B cell (primary cell): ENCODE measurements around the gene BICDL2. TPM values are rescaled to one million over a fixed set of nuclear protein-coding genes. Genes with fewer than 3 reads are reported as not detected.

Experiments
- ATAC-seq: fragments of 200-7000 bp; cut with Tn5 transposase; one replicate; pipeline ENCODE4 v1.10.0; 2021; ENCODE audit warnings: low read depth, mild to moderate bottlenecking, moderate number of reproducible peaks, moderate library complexity
- CTCF ChIA-PET: fragments of 350-600 bp; sonication (Branson Sonifier 250); formaldehyde crosslinking; loops from one replicate; lab custom pipeline; 2021; ENCODE audit warnings: antibody characterized with exemption, inconsistent platforms; lab: Charles Lee
- POLR2A ChIA-PET: fragments of 350-600 bp; sonication (Branson Sonifier 250); formaldehyde crosslinking; loops from one replicate; lab custom pipeline; 2021; ENCODE audit warnings: antibody characterized with exemption; lab: Charles Lee
- DNase-seq: peaks from one replicate; pipeline ENCODE4 v3.0.0; 2013
- H2AFZ ChIP-seq: 2 replicates; pipeline ENCODE4 v1.6.1; 2012; ENCODE audit warnings: mild to moderate bottlenecking, low read depth, low read length; ENCODE audit not compliant: insufficient read depth, poor library complexity, severe bottlenecking
- H3K27ac ChIP-seq, 2 donors: 1 replicate in 1 of 2; 2 replicates in 1 of 2; pipeline ENCODE4 v1.5.1; 2012 to 2013; ENCODE audit warnings: low read length in 2 of 2, mild to moderate bottlenecking in 2 of 2, moderate library complexity in 1 of 2
- H3K27me3 ChIP-seq, 4 experiments: fragments of 200-600 bp in 1 of 4; sonication (generic) in 1 of 4; replicated peaks in 1 of 4; 1 replicate in 2 of 4; 2 replicates in 2 of 4; pipeline versions ENCODE4 v1.6.1 to v1.7.0; 2013 to 2016; ENCODE audit warnings: low read length in 3 of 4, mild to moderate bottlenecking in 2 of 4, mixed read lengths in 1 of 4, moderate library complexity in 1 of 4; ENCODE audit not compliant: insufficient read depth in 4 of 4, control insufficient read depth in 3 of 4; ENCODE audit errors: control extremely low read depth in 1 of 4
- H3K36me3 ChIP-seq, 2 experiments: replicated peaks in 1 of 2; 1 replicate in 1 of 2; 2 replicates in 1 of 2; pipeline versions ENCODE4 v1.6.1 to v1.7.1; 2013; ENCODE audit warnings: low read length in 1 of 2; ENCODE audit not compliant: insufficient read depth in 2 of 2, control insufficient read depth in 1 of 2; ENCODE audit errors: control extremely low read depth in 1 of 2, extremely low read depth in 1 of 2
- H3K4me1 ChIP-seq, 2 donors: fragments of 200-600 bp in 1 of 2; sonication (generic) in 1 of 2; 1 replicate in 1 of 2; 2 replicates in 1 of 2; pipeline versions ENCODE4 v1.5.1 to v1.6.1; 2013 to 2017; ENCODE audit warnings: low read length in 2 of 2; ENCODE audit not compliant: control insufficient read depth in 2 of 2, insufficient read depth in 2 of 2
- H3K4me2 ChIP-seq: replicated peaks from 2 replicates; pipeline ENCODE3; 2012; ENCODE audit warnings: mild to moderate bottlenecking, low read depth, low read length; ENCODE audit not compliant: poor library complexity, severe bottlenecking
- H3K4me3 ChIP-seq, 5 experiments: fragments of 200-600 bp in 1 of 5; sonication (generic) in 1 of 5; 1 replicate in 3 of 5; 2 replicates in 2 of 5; pipeline versions ENCODE4 v1.5.1 to v1.7.0; 2011 to 2016; ENCODE audit warnings: low read length in 4 of 5, mild to moderate bottlenecking in 4 of 5, low read depth in 2 of 5, control low read depth in 1 of 5, moderate library complexity in 1 of 5; ENCODE audit not compliant: insufficient read depth in 1 of 5; ENCODE audit errors: control extremely low read depth in 1 of 5, extremely low read depth in 1 of 5
- H3K79me2 ChIP-seq: fragments of 200-600 bp; sonication (generic); one replicate; pipeline ENCODE4 v1.6.0; 2016; ENCODE audit warnings: low read length; ENCODE audit not compliant: control insufficient read depth, insufficient read depth
- H3K9ac ChIP-seq: fragments of 200-600 bp; sonication (generic); 2 replicates; pipeline ENCODE4 v1.6.1; 2017; ENCODE audit warnings: mild to moderate bottlenecking, low read length, moderate library complexity
- H3K9me3 ChIP-seq, 3 donors: one replicate each; pipeline versions ENCODE4 v1.6.1 to v1.7.1; 2013; ENCODE audit warnings: low read length in 2 of 3; ENCODE audit not compliant: control insufficient read depth in 2 of 3, insufficient read depth in 1 of 3; ENCODE audit errors: control extremely low read depth in 1 of 3
- H4K20me1 ChIP-seq: 2 replicates; pipeline ENCODE4 v1.6.0; 2012; ENCODE audit warnings: mild to moderate bottlenecking, low read length; ENCODE audit not compliant: insufficient read depth, control insufficient read depth, poor library complexity, severe bottlenecking
- H3K27ac Mint-ChIP-seq: one replicate; pipeline ENCODE4 v1.8.0; 2021; ENCODE audit warnings: mixed read lengths
- H3K27me3 Mint-ChIP-seq: one replicate; pipeline ENCODE4 v1.8.0; 2021; ENCODE audit warnings: mixed read lengths
- H3K4me1 Mint-ChIP-seq: one replicate; pipeline ENCODE4 v1.8.0; 2021; ENCODE audit warnings: mixed read lengths
- H3K4me3 Mint-ChIP-seq: one replicate; pipeline ENCODE4 v1.8.0; 2021; ENCODE audit warnings: mixed read lengths
- H3K9me3 Mint-ChIP-seq: one replicate; pipeline ENCODE4 v1.8.0; 2022; ENCODE audit warnings: mixed read lengths; ENCODE audit not compliant: insufficient read depth
- CTCF ChIP-seq: fragments of 200-600 bp; IDR thresholded peaks from one replicate; pipeline ENCODE4 v1.8.0; 2022; ENCODE audit warnings: antibody characterized with exemption, mild to moderate bottlenecking
- EZH2 ChIP-seq: IDR thresholded peaks from 2 replicates; pipeline ENCODE4 v1.6.1; 2012; ENCODE audit warnings: borderline replicate concordance, low read depth, mild to moderate bottlenecking, moderate library complexity, low read length; ENCODE audit not compliant: insufficient read depth, poor library complexity, severe bottlenecking
- WGBS: methylation state at CpG from one replicate; pipeline ENCODE4 v1.1.5; 2013; ENCODE audit warnings: missing lambda C conversion rate; ENCODE audit not compliant: insufficient coverage; 5-methylcytosine and 5-hydroxymethylcytosine counted together
- intact Hi-C: fragments of 100-400 bp; cut with micrococcal nuclease; formaldehyde crosslinking; loops from one replicate; pipeline ENCODE4 v1.10.0; 2022
- polyA plus RNA-seq: library from polyadenylated mRNA; depleted of rRNA; stranded (reverse); fragments of >200 nt; gene quantifications from 2 replicates; pipeline ENCODE4 v1.2.3, GENCODE V29; 2012
- total RNA-seq, 2 donors: library from RNA; stranded (reverse); fragments of 120-200 nt in 1 of 2; gene quantifications; 1 replicate in 1 of 2; 2 replicates in 1 of 2; pipeline versions ENCODE4 v1.2.3 to v1.2.4, GENCODE V29; 2013 to 2022

BICDL2 gene
- total and polyA plus RNA-seq, 2 donors (not counting 1 experiment from before 2014, with no cell fraction given), result 0.20 TPM; not detected in 1

GRCh38 chr16:3063625-3064386 is 27.1 kb upstream of the BICDL2 start:
- H3K4me1 ChIP-seq, result peaks cover 9 to 10% of the 10 kb centered on the region in 2 donors
- DNase-seq, result no peak

More at GRCh38 chr16:3063625-3064386, 27.1 kb upstream of the BICDL2 start:
- intact Hi-C loops, result no loop called here
- H3K27me3 ChIP-seq, result peaks cover 0 to 6% (median 0%) of the 10 kb centered on the region in 4 experiments
- no peak overlapping the region for H3K4me2 ChIP-seq
- no peaks in the 10 kb centered on the region for H3K9me3 Mint-ChIP-seq
- H3K4me3 ChIP-seq, result no peak overlapping the region
- H3K9ac ChIP-seq, result no peak overlapping the region
- H3K79me2 ChIP-seq, result no peaks in the 10 kb centered on the region
- CTCF ChIA-PET, result interaction anchor here (0.6 to 5.0 kb wide), 3 partner anchors 32 to 64 kb away, joined by 3 to 38 read pairs (median 4); no protein-coding TSS in a partner anchor
- WGBS, result 97% methylated on average over 4 of the region's 8 CpGs
- H3K36me3 ChIP-seq, result no peaks in the 10 kb centered on the region
- H3K9me3 ChIP-seq, result no peaks in the 10 kb centered on the region
- H3K4me1 Mint-ChIP-seq, result peaks cover 11% of the 10 kb centered on the region
- no peak overlapping the region for H3K27ac ChIP-seq
- no peaks in the 10 kb centered on the region for H3K27me3 Mint-ChIP-seq
- H2AFZ ChIP-seq, result no peak overlapping the region
- no peak for TF ChIP-seq CTCF
- no peak for TF ChIP-seq EZH2
- peak overlapping the region; percentile 26 for H3K27ac Mint-ChIP-seq
- H4K20me1 ChIP-seq, result no peaks in the 10 kb centered on the region
- ATAC-seq, result no peak
- no peak overlapping the region for H3K4me3 Mint-ChIP-seq
- POLR2A ChIA-PET, result interaction anchor here (0.6 kb wide), 1 partner anchor 174 kb away, joined by 5 read pairs; no protein-coding TSS in a partner anchor
